Cardiac muscle cell (in vitro differentiated cells and primary cell): ENCODE results near the gene NWD2. TPM values are rescaled to one million over a fixed set of nuclear protein-coding genes. Genes with fewer than 3 reads are reported as not detected.

ENCODE experiments used
- DNase-seq, 2 donors: peaks; one replicate each; pipeline versions ENCODE4 v3.0.0 to v3.0.0-alpha.2; 2010 to 2017; ENCODE audit warnings: low read depth in 1 of 2, low spot score in 1 of 2
- H3K27ac ChIP-seq: fragments of 200-600 bp; sonication (generic); 2 replicates; pipeline ENCODE4 v1.5.1; 2016
- H3K27me3 ChIP-seq: fragments of 200-600 bp; sonication (generic); 2 replicates; pipeline ENCODE4 v1.6.0; 2016; ENCODE audit warnings: control low read depth
- H3K36me3 ChIP-seq: fragments of 200-600 bp; sonication (generic); 2 replicates; pipeline ENCODE4 v1.5.1; 2016; ENCODE audit warnings: control low read depth
- H3K4me1 ChIP-seq: fragments of 200-600 bp; sonication (generic); 2 replicates; pipeline ENCODE4 v1.8.1; 2017; ENCODE audit warnings: low read depth, mild to moderate bottlenecking, mixed run types
- H3K4me3 ChIP-seq: fragments of 200-600 bp; sonication (generic); 2 replicates; pipeline ENCODE4 v1.5.1; 2016; ENCODE audit warnings: mild to moderate bottlenecking
- H3K9me3 ChIP-seq: fragments of 200-600 bp; sonication (generic); 2 replicates; pipeline ENCODE4 v1.5.1; 2017; ENCODE audit warnings: low read depth, mild to moderate bottlenecking, control low read depth
- polyA plus RNA-seq: library from polyadenylated mRNA; unstranded; fragments of >200 nt; fragmentation: Nextera tagmentation; extraction: Ambion mirVana; gene quantifications from 2 replicates; pipeline ENCODE4 v1.2.1, GENCODE V29; 2016
- total RNA-seq: library from RNA; depleted of rRNA; stranded (reverse); fragments of >200 nt; gene quantifications from 2 replicates; pipeline ENCODE4 v1.2.3, GENCODE V29; 2016
- TF ChIP-seq, protein P1 (sequence below): IDR thresholded peaks from 2 replicates; pipeline ENCODE4 v1.5.1; 2012; ENCODE audit warnings: low read depth, mild to moderate bottlenecking, low read length

NWD2 gene
- total and polyA plus RNA-seq, 2 experiments from 2014 or later: 0.06 TPM; not detected in 1

DNA sequence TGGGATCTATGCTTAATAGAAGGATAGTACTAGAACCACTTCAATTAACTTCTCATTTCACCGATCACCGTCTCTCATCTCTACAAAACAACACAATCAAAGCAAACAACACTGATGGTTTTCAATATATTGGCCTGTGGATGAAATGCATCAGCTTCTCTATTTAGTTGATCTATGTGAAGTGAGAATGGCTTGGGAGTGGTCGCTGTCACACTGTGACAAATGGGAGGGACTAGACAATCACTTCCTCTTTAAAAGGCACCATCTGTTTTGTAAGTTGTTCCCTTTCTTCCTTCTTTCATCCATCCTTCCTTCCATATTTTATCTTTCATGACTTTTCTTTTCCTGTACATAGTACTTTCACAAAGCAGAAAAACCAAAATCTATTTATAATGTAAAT, 23.9 kb upstream of the NWD2 start:
- H3K27ac ChIP-seq: no peak overlapping the region
- TF ChIP-seq, protein P1, sequence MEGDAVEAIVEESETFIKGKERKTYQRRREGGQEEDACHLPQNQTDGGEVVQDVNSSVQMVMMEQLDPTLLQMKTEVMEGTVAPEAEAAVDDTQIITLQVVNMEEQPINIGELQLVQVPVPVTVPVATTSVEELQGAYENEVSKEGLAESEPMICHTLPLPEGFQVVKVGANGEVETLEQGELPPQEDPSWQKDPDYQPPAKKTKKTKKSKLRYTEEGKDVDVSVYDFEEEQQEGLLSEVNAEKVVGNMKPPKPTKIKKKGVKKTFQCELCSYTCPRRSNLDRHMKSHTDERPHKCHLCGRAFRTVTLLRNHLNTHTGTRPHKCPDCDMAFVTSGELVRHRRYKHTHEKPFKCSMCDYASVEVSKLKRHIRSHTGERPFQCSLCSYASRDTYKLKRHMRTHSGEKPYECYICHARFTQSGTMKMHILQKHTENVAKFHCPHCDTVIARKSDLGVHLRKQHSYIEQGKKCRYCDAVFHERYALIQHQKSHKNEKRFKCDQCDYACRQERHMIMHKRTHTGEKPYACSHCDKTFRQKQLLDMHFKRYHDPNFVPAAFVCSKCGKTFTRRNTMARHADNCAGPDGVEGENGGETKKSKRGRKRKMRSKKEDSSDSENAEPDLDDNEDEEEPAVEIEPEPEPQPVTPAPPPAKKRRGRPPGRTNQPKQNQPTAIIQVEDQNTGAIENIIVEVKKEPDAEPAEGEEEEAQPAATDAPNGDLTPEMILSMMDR: no peak
- no peaks in the 10 kb centered on the region for H3K27me3 ChIP-seq

DNA sequence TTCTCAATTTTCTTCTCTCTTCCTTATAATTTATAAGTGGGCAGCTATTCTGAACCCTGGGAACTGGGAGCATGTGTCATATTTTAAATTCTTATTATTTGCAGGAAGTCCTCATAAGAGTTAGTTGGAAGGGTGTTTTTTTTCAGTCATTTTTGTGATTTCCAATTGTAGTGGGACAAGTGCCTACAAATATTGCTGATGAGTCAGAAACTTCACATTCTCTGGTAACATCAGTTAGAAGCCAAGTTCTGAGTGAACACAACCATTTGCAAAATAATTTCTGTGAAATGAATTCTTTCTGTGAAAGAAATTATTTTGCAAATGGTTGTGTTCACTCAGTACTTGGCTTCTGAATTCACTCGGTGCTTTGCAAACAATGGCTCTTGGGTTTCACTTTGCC, 20.8 kb upstream of the NWD2 start:
- DNase-seq: no peak
- no peak overlapping the region for H3K4me3 ChIP-seq
- H3K9me3 ChIP-seq: no peaks in the 10 kb centered on the region
- no peak overlapping the region for H3K27ac ChIP-seq
- H3K4me1 ChIP-seq: peaks cover 8% of the 10 kb centered on the region
- no peaks in the 10 kb centered on the region for H3K27me3 ChIP-seq
- TF ChIP-seq, protein P1: no peak
- H3K36me3 ChIP-seq: no peaks in the 10 kb centered on the region

More for the DNA sequence above, 23.9 kb upstream of the NWD2 start:
- H3K4me1 ChIP-seq: peaks cover 8% of the 10 kb centered on the region
- no peak overlapping the region for H3K4me3 ChIP-seq
- H3K9me3 ChIP-seq: no peaks in the 10 kb centered on the region
- no peak for DNase-seq
- H3K36me3 ChIP-seq: no peaks in the 10 kb centered on the region

- Histone ChIP-seq H3K27me3 (no peaks in the 10 kb centered on the region), H3K9me3 (no peaks in the 10 kb centered on the region), H3K4me1 (no peaks in the 10 kb centered on the region), H3K27ac (no peak overlapping the region), H3K36me3 (no peaks in the 10 kb centered on the region), H3K4me3 (no peak overlapping the region)
- DNase-seq: no peak
- TF ChIP-seq, protein P1: no peak
Observed at GRCh38 chr4:37224854-37225253, 19.7 kb upstream of the NWD2 start.

DNA sequence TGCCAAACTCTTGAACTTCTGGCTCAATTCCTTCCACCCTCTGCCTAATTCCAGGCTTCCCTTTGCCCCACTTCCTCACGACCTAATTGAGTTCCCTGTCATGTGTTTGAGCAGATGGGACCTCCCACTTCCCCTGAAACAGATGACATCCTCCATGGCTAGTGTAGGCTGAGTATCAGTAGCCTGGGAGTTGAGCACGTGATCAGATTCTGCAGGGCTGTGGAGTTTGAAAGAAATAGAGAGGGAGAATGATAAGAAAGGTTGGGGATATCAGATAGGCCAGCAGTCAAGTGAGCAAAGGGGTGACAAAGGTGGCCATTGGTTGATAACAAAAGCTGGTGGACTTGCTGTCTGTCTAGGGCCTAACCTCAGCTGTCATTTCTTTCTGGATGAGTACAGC, 18.8 kb upstream of the NWD2 start:
- Histone ChIP-seq H3K9me3 (no peaks in the 10 kb centered on the region), H3K4me1 (no peaks in the 10 kb centered on the region), H3K27ac (no peak overlapping the region), H3K36me3 (no peaks in the 10 kb centered on the region), H3K4me3 (no peak overlapping the region), H3K27me3 (no peaks in the 10 kb centered on the region)
- TF ChIP-seq, protein P1: no peak
- no peak for DNase-seq

- Histone ChIP-seq H3K27me3 (no peaks in the 10 kb centered on the region), H3K27ac (no peak overlapping the region), H3K9me3 (no peaks in the 10 kb centered on the region), H3K4me1 (no peaks in the 10 kb centered on the region), H3K36me3 (no peaks in the 10 kb centered on the region), H3K4me3 (no peak overlapping the region)
- no peak for DNase-seq
- TF ChIP-seq, protein P1: no peak
Observed at GRCh38 chr4:37232315-37232714, 12.2 kb upstream of the NWD2 start.

GRCh38 chr4:37236165-37236564, 8.4 kb upstream of the NWD2 start:
- Histone ChIP-seq H3K4me1 (no peaks in the 10 kb centered on the region), H3K9me3 (no peaks in the 10 kb centered on the region), H3K27ac (no peak overlapping the region), H3K27me3 (peaks cover 20% of the 10 kb centered on the region), H3K4me3 (no peak overlapping the region), H3K36me3 (no peaks in the 10 kb centered on the region)
- TF ChIP-seq, protein P1: no peak
- no peak for DNase-seq
